ENCODE data around the gene AIMP2. TPM values are rescaled to one million over a fixed set of nuclear protein-coding genes. Genes with fewer than 3 reads are reported as not detected.

Gene AIMP2
- polyA plus RNA-seq, 1 experiment, result 74.9 TPM

DNA sequence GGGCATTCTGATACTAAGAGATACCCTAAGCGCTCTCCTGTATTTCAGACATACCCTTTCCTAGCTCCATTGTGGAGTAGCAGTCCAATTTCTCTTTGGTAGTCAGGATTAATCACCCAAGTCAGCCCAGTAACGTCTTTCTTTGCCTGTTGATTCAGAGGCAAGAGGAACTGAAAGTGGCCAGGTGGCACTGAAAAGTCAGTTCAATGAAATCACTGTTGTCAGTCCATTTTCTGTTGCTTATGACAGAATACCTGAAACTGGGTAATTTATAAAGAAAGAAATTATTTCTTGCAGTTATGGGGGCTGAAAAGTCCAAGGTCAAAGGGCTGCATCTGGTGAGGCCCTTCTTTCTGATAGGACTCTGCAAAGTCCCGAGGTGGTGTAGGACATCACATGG, 62.3 kb downstream of the AIMP2 start:
- H3K36me3 ChIP-seq (ENCODE audit: control insufficient read depth, insufficient read depth, low read length), result no peaks in the 10 kb centered on the region
- no peak for DNase-seq (ENCODE audit: low read depth)
- H3K4me3 ChIP-seq (ENCODE audit: low read depth, low read length), result no peak overlapping the region
- no peaks in the 10 kb centered on the region for H3K27me3 ChIP-seq (ENCODE audit: control insufficient read depth, insufficient read depth, low read length)
- CTCF ChIA-PET, result no interaction called here
- TF ChIP-seq CTCF (IDR thresholded peaks at IDR 0.05; ENCODE audit: insufficient read depth, low read depth, low read length), result no peak
- POLR2A ChIA-PET, result no interaction called here

Small RNA genes within 50 kb of the gene (small RNA-seq; reads per million reads assigned to genes)
- gene RF00019 (ENCODE audit: insufficient read length, low read depth, low replicate concordance) (not detected), gene RNU6-218P (ENCODE audit: insufficient read length, low read depth, low replicate concordance) (not detected), gene SNORA80D (ENCODE audit: insufficient read length, low read depth, low replicate concordance) (1.1 reads per million)

Other genes with a start within 250 kb of the AIMP2 start
- 27.2 and 33.0 TPM in 2 replicates for gene RNF216, start 227.6 kb upstream of the AIMP2 start, polyA plus RNA-seq (2011; rRNA removed)
- not detected in 2 replicates for gene OCM, start 128.5 kb upstream of the AIMP2 start, polyA plus RNA-seq (2011; rRNA removed)
- 26.4 and 45.2 TPM in 2 replicates for gene CCZ1, start 110.5 kb upstream of the AIMP2 start, polyA plus RNA-seq (2011; rRNA removed)
- not detected in 2 replicates for gene RSPH10B, start 38.6 kb upstream of the AIMP2 start, polyA plus RNA-seq (2011; rRNA removed)
- 6.4 and 9.7 TPM in 2 replicates for gene PMS2, start 223 bp upstream of the AIMP2 start, polyA plus RNA-seq (2011; rRNA removed)
- 0.31 and 0.40 TPM in 2 replicates for gene ANKRD61, start 22.1 kb downstream of the AIMP2 start, polyA plus RNA-seq (2011; rRNA removed)
- gene EIF2AK1, start 49.9 kb downstream of the AIMP2 start, polyA plus RNA-seq (2011; rRNA removed), result 66.5 and 71.6 TPM in 2 replicates
- gene USP42, start 95.7 kb downstream of the AIMP2 start, polyA plus RNA-seq (2011; rRNA removed), result 2.0 and 2.5 TPM in 2 replicates